HG02885 (cell line): ENCODE data around the gene SLC66A2.

Experiments
- ATAC-seq: cut with Tn5 transposase; IDR thresholded peaks from one replicate; pipeline ENCODE4 v1.9.1; 2021; ENCODE audit warnings: mild to moderate bottlenecking; ENCODE audit not compliant: unreplicated experiment, poor library complexity

The SLC66A2 gene

DNA sequence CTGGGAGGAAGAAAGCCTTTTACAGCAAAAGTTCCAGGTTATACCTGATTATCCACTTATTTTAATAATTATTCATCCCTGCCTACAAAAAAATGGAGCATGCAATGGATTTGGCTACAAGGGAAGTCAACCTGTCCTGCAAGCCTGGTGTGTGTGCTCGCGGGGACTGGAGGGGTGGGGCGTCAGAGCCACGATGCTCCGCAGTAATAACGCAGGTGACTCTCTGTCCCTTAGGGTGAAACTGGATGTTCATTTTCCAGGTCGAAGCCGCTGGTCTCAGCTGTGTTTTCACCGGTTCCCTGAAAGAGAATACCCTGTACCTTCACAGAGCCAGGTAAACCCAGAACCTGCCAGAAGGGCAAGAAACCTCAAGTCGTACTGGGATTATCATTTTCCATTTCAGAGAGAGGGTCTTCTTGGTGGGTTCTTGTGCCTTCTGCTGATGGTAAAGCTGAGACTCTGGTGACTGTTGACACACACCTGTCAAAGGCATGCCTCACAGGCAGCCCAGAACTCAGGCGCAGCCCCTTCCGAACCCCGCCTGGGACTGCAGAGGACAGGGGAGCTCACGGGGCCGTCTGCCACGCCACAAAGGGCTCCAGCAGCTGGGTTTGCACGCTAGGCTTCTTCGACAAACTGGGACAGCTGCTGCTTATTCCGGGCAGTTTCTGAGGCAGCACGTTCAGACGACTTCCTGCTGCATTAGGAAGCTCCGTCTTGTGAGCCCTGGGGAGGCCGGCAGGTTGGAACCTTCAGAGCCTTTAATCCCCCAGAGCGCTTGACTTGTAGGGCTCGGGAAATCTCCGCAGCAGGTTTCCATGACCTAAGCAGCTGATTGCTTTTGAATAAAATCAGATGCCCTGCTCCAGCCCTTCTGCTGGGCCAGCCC, 95.1 kb downstream of the SLC66A2 start:
- ATAC-seq, result peak; percentile 52

DNA sequence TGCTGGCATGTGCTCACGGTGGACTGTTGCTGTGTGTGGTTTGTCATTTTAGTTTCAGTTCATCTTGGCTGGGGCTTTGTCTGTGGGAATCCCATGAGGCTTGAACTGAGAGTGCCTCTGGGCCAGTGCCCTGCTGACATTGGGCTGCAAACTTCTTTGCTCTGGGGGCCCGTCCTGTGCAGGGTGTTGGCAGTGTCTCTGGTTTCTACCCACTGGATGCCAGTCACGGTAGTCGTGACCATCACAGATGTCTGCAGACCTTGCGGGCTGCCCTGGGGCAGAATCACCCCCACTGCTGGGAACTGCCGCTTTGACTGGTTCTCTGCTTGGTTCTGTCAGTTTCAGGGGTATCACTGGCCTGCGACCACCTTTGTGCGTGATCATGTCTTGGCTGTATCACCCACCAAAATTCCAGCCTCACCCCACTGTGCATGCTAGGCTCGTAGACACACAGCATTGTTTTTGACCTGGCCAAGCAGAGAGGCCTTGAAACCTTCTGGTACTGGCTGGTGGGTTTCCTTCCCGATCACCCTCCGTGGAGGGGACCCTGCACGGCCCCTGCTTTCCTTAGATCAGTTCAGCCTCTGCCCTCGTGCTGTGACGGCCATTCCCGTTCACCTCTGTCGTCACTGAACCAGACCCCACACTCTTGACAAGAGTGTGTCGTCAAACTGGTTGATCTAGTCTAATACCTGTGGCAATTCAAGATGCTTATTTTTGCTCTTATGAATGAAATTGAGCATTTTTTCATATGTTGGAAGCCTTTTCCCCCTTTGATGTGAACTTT, 96.1 kb downstream of the SLC66A2 start:
- peak; percentile 94 for ATAC-seq

DNA sequence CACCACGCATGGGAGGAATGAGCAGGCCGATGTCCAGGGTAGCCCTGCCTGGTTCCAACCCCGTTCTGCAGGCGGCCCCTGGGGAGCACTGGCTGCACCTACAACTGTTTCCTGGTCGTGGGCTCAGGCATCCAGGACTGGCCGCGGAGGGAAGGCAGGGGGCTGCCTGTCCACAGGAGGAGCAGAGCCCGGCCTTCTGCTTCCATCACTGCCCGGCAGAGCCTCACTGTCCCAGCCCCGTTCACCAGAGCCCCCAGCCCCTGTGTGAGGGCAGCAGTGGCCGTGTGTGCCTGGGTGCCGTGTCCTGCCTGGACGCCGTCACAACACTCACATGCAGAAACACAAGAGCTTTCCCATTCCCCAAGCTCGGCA, 97.5 kb downstream of the SLC66A2 start:
- ATAC-seq, result no peak

- no peak for ATAC-seq
Measured at GRCh38 chr18:79853303-79853992, 98.0 kb downstream of the SLC66A2 start.

DNA sequence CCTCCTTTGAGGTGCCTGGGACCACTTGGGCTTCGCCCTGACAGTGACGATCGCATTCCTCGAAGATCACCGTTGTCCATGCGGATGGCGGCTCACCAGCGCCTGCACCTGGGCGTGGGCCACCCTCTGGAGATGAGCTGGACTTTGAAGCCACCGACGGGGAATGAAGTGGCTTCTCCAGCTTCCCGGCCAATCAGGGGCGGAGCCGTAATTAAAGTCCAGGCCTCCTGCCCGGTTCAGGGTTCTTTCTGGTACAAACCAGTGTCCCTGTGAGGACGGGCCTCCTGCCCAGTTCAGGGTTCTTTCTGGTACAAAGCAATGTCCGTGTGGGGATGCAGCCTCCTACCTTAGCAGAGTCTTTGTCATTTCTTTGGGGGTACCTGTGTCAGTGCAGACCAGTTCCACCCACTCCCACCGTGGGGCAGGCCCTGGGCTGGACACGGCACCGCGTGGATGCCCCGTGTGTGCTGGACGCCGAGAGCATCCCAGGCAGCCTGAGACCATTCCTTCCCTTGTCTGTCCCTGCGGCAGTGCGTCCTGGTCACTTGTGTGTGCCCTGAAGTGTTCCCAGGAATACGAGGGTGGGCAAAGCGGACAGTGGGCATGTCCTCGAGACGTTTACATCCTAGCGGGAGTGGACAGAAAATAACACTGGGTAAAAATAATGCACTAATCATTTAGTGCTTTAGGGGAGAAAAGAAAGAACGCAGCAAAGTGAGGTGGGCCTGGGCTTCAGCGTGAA, 98.7 kb downstream of the SLC66A2 start:
- ATAC-seq, result no peak
